Renal pelvis (tissue), 3 donors: Measurements from ENCODE around the gene TTYH2. TPM values are rescaled to one million over a fixed set of nuclear protein-coding genes. Genes with fewer than 3 reads are reported as not detected.

ENCODE experiments used
- polyA plus RNA-seq, 3 donors: library from polyadenylated mRNA; unstranded; fragments of 120-200 nt; gene quantifications; one replicate each; pipeline ENCODE4 v1.2.1, GENCODE V29; 2013; ENCODE audit not compliant: insufficient read length in 3 of 3

The TTYH2 gene
- polyA plus RNA-seq, 3 donors: 16.7 to 17.7 (median 17.5) TPM

Other genes starting within 250 kb of the TTYH2 start
- 1,000 to 10,000 TPM; 1,034 to 1,275 (median 1,105) TPM for gene RPL38, start 9.9 kb upstream of the TTYH2 start, polyA plus RNA-seq
- under 1 TPM; 0.14 to 0.40 (median 0.37) TPM for gene DNAI2, start 60.7 kb downstream of the TTYH2 start, polyA plus RNA-seq
- under 1 TPM; 0.22 to 0.96 (median 0.50) TPM for gene KIF19, start 112.7 kb downstream of the TTYH2 start, polyA plus RNA-seq
- under 1 TPM; 0.16 to 0.47 (median 0.46) TPM for gene BTBD17, start 148.3 kb downstream of the TTYH2 start, polyA plus RNA-seq
- under 1 TPM in 2 of 3 donors, not detected in 1; 0.16 to 0.25 TPM for gene GPR142, start 153.9 kb downstream of the TTYH2 start, polyA plus RNA-seq
- 100 to 1,000 TPM; 133 to 151 (median 134) TPM for gene GPRC5C, start 218.5 kb downstream of the TTYH2 start, polyA plus RNA-seq